GM18907 (cell line): ENCODE data around the gene SEM1.
A peak's percentile ranks its signal among the peaks of the same experiment; 100 is the strongest.
"Not testable (repeated sequence)": the region's sequence is repeated elsewhere in the genome, so short reads cannot be mapped to it uniquely, and the experiment has no call there.

Experiments
- ATAC-seq: cut with Tn5 transposase; IDR thresholded peaks from one replicate; pipeline ENCODE4 v1.9.1; 2021; ENCODE audit warnings: mild to moderate bottlenecking, moderate library complexity; ENCODE audit not compliant: unreplicated experiment

The SEM1 gene

DNA sequence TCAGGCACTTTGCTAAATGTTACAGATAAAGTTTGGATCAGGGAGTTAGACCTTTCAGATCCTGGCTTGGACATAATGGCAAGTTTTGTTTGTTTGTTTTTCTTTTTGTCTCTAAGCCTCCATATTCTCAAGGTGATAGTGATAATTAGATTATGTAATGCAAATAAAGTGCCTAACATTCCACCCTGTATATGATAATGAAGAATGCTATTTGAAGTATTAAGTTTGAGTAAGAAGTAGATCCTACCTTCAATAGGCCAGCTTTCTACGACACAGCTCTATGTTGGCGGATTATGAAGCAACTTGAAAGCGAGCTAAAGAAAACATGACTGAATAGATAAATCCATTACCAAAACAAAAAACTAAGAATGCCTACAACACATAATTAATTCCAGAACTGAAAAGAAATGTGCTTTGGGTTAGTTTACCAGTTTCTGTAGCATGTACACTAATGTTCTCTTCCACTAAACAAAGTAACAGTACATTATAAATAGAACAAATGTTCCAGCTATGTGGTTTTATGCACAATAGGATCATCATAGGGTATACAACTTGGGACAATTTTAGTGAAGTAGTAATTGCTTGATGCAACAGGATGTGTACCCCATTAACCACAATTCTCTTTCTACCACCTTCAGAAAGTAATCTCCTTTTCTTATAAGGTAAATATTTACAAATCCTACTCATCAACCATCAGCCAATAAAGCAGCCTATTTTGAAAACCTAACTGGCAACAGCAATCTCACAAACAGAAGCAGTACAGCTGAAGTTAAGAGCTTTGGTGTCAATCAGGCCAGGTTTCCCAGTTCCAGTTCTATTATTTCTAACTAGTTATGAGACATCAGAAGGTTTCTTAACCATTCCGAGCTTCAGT, 1.5 kb downstream of the SEM1 start:
- no peak for ATAC-seq

- ATAC-seq = no peak
Measured at GRCh38 chr7:96701258-96701657, 8.4 kb downstream of the SEM1 start.

DNA sequence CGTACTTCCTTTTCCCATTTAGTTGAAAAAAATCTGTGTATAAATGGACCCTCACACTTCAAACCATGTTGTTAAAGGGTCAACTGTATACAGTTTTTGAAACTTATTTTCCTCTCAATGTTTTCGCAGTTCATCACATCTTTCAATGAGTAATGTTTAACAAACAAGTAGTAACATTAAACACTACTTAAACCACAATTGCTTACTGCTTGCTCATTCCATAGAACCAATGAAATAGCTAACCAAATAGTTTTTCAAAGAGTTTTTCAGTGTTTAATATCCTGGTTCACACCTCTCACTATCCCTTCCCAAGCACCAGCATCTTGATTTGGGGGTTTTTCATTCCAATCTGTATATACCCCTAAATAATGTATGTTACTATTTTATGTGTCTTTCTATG, 9.1 kb downstream of the SEM1 start:
- ATAC-seq = no peak

DNA sequence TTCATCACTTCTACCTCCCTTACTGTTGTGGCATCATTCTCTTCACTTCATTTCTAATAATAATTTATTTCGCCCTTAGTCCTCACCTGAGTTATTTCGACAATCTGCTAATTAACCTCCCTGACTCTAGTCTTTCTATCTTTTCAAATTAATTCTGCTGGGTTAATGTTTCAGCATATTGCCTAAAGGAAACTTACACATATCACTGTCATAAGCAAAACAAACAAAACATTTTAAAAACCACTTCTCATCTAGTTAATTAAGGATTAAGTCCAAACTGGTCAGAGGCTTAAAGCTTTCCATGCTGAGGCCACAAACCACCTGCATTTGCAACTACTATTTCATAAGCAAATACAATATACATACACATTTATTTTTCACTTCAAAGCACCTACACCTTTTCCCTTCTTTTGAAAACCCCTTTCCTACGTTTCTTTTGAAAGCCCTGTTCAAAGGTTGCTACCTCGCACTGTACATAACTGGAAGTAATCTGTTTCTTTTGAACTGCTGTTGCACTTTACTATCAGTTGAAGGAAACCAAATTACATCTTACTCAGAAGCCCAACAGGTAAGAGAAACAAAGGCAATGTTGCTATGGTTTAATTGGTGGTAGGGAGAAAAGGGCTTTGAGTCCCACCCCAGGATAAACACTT, 10.3 kb downstream of the SEM1 start:
- ATAC-seq = no peak

GRCh38 chr7:96698449-96698848, 11.2 kb downstream of the SEM1 start:
- ATAC-seq = not testable (repeated sequence)

- no peak for ATAC-seq
Measured at GRCh38 chr7:96697822-96698221, 11.8 kb downstream of the SEM1 start.

- ATAC-seq = no peak
Measured at GRCh38 chr7:96695581-96695980, 14.1 kb downstream of the SEM1 start.

DNA sequence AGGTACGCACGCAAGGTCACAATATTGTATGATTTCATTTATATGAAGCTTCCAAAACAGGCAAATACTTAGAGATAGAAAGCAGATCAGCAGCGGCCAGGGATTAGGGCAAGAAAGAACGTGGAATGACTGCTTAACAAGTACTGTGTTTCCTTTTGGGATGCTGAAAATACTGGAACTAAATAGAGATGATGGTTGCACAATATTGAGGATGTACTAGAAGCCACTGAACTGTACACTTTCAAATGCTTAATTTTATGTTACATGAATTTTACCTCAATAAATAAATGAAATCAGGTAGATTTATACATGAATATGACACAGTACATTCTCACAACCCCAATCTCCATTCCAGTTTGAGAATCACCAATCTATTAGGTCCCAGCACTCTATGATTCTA, 15.6 kb downstream of the SEM1 start:
- ATAC-seq = no peak

DNA sequence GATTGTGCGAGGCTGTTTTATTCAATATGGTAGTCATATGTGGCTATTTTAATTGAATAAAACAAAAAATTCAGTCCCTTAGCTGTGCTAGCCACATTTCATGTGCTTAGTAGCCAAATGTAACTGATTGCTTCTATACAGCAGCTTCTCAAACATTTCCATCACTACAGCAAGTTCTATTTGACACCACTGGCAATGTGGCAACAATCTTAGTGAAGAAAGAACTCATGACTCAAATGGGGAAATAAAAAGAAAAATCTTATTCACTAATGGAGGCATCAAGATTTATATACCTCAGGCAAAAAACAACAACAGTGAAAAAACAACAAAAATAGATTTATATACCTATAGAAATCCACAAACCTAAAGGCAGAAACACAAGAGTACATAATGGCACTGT, 17.9 kb downstream of the SEM1 start:
- no peak for ATAC-seq

- no peak for ATAC-seq
Measured at GRCh38 chr7:96689414-96689813, 20.2 kb downstream of the SEM1 start.

DNA sequence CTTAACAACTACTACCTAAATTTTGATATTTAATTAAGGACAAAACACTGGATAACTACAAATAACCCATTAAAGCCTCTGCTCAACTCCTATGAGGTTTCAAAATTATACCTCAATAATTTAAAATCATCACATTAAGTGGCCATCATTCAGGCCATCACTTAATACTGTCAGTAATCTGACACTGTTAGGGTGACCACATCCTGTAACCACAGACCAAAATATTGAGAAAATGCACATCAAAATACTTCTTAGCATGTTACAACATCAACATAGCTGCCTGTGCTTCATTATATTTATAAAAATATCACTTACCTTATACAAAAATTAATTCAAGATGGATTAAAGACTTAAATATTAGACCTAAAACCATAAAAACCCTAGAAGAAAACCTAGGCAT, 23.3 kb downstream of the SEM1 start:
- ATAC-seq = peak; percentile 69

DNA sequence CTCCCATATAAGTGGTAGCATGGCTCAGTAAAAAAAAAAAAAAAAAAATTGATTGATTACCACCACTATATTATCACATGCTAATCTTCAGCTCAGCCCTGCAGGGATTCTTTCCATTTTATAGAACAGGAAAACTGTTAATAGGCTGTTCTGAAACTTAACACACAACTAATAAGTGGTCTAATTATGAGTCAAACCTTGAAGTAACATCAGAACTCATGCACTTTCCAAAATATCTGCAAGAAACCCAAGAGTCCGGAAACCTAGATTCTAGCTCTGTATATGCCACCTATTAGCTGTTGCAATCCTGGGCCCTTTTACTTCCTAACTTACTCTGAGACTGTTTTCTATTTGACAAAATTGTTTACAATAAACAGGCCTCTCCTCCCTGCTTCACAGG, 23.9 kb downstream of the SEM1 start:
- peak; percentile 79 for ATAC-seq

- peak; percentile 87 for ATAC-seq
Measured at GRCh38 chr7:96685353-96685752, 24.3 kb downstream of the SEM1 start.

- ATAC-seq = no peak
Measured at GRCh38 chr7:96679886-96680285, 29.8 kb downstream of the SEM1 start.

- no peak for ATAC-seq
Measured at GRCh38 chr7:96676919-96677318, 32.7 kb downstream of the SEM1 start.

DNA sequence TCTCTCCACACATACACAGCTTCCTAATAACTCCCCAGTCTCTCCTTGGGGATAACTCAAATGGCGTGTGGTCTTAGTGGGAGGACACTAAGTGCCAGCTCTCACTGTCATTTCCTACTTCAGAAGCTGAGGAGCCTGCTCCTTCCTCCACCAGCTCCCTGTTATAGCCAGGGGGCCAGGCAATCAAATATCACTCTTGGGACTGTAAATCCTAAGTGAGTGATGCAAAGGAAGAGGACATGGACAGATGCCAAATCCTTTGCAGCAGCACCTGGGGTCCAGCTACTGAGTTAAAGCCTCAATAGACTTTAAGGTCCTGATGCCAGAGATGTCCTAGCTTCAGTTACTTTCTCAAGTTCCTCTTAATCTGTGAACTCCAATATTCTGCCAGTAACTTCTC, 34.1 kb downstream of the SEM1 start:
- no peak for ATAC-seq

DNA sequence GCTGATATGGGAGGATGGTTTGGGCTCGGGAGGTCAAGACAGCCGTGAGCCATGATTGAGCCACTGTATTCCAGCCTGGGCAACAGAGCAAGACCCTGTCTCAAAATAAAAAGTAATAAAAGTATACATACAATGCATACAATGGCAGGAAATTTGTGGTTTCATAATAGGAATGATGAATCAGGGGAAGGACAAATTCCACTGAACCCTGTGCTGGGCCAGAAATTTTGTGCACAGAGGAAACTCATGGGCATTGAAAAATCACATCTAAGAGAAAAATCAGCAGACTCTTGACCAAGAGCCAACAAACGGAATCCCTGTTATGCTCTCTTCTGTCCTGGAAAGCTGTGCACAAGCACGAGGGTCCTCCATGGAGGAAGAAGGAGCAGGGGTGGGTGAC, 35.1 kb downstream of the SEM1 start:
- no peak for ATAC-seq

- no peak for ATAC-seq
Measured at GRCh38 chr7:96671854-96672253, 37.8 kb downstream of the SEM1 start.

GRCh38 chr7:96670338-96671289, 39.0 kb downstream of the SEM1 start:
- no peak for ATAC-seq

DNA sequence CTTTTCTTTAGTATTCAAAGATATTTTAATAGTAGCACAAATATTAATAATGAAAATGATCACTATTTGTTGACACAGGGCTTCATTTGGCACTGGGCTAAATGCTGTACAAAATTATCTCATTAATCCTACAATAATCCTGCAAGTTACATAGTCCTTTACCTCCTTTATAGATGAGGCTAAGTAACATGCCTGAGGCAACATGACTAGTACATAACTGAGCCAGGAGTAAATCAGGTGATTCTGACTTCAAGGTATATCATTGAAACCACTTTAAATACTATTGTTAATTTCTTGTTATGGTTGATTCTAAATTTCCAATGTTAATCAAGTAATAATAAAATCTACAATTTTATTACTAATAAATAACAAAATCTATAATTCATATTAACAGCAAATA, 39.8 kb downstream of the SEM1 start:
- ATAC-seq = no peak

GRCh38 chr7:96667026-96667425, 42.6 kb downstream of the SEM1 start:
- ATAC-seq = no peak
